ENCODE data around the gene ENOPH1. TPM values are rescaled to one million over a fixed set of nuclear protein-coding genes. Genes with fewer than 3 reads are reported as not detected.
A peak's percentile ranks its signal among the peaks of the same experiment; 100 is the strongest.

Gene ENOPH1
- total and polyA plus RNA-seq, 9 of the 15 experiments (the other 6 are each of a cell fraction or from before 2014, with no cell fraction given), result 29.8 to 71.4 (median 48.9) TPM

DNA sequence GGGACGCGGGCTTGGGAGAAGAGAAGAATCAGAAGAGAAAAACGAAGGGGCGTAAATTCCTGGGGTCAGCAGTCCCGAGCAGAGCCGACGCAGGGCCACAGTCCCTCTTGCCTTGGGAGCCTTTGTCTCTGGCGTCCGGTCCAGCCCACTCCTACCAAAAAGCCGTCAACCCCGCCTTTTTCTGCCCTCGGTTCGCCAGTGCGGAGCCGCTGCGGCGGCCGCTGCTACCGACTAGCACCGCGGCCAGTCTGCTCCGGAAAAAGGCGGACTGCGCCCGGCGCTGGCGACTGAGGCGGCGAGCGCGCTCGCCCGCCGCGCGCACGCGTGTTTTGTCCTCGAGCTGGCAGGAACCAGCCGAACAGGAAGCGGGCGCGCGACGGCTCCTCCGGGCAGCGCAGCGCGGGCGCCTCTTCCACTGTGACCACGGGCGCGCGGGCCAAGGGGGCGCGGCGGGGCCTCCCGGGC lies 630 bp upstream of the ENOPH1 start (continued):
- TF ChIP-seq ASH1L (IDR thresholded peaks at IDR 0.05; ENCODE audit: borderline replicate concordance, low read depth, partially characterized antibody) (no peak), NR2C1 (IDR thresholded peaks at IDR 0.05) (no peak), NR2C1 (tag; IDR thresholded peaks at IDR 0.05) (no peak), CEBPB (tag; IDR thresholded peaks at IDR 0.05) (no peak), ATF1 (CRISPR knock-in tag; IDR thresholded peaks at IDR 0.05) (no peak), ATF1 (tag; IDR thresholded peaks at IDR 0.05) (no peak; the same call in 1 of the 2 replicates), SIX5 (IDR thresholded peaks at IDR 0.05; ENCODE audit: borderline replicate concordance in 1 of 2, insufficient read depth in 1 of 2, low read depth in 1 of 2, low read length in 2 of 2) (no peak), KDM2B (CRISPR knock-in tag; IDR thresholded peaks at IDR 0.05) (no peak), GABPB2 (CRISPR knock-in tag; conservative IDR thresholded peaks at IDR 0.05) (no peak), ZZZ3 (IDR thresholded peaks at IDR 0.05) (no peak), RBM39 (optimal IDR thresholded peaks at IDR 0.05; ENCODE audit: low read depth, low read length) (no peak), MCM2 (IDR thresholded peaks at IDR 0.05; ENCODE audit: low read depth) (no peak), ZNF785 (CRISPR knock-in tag; IDR thresholded peaks at IDR 0.05) (no peak), ZNF586 (CRISPR knock-in tag; conservative IDR thresholded peaks at IDR 0.05) (no peak), ADNP (tag; IDR thresholded peaks at IDR 0.05) (no peak), MED1 (CRISPR knock-in tag; IDR thresholded peaks at IDR 0.05; ENCODE audit: borderline replicate concordance) (no peak), FOXM1 (IDR thresholded peaks at IDR 0.05; ENCODE audit: low read depth) (no peak), FOXM1 (CRISPR knock-in tag; IDR thresholded peaks at IDR 0.05; ENCODE audit: low read depth) (no peak), TAF7 (tag; IDR thresholded peaks at IDR 0.05) (peak; percentile 80), ZKSCAN8 (CRISPR knock-in tag; IDR thresholded peaks at IDR 0.05) (no peak), PYGO2 (tag; IDR thresholded peaks at IDR 0.05) (no peak), NELFE (IDR thresholded peaks at IDR 0.05; ENCODE audit: insufficient read depth, insufficient read length) (no peak), ZNF239 (CRISPR knock-in tag; IDR thresholded peaks at IDR 0.05) (no peak)
- TF ChIP-seq, protein P1, sequence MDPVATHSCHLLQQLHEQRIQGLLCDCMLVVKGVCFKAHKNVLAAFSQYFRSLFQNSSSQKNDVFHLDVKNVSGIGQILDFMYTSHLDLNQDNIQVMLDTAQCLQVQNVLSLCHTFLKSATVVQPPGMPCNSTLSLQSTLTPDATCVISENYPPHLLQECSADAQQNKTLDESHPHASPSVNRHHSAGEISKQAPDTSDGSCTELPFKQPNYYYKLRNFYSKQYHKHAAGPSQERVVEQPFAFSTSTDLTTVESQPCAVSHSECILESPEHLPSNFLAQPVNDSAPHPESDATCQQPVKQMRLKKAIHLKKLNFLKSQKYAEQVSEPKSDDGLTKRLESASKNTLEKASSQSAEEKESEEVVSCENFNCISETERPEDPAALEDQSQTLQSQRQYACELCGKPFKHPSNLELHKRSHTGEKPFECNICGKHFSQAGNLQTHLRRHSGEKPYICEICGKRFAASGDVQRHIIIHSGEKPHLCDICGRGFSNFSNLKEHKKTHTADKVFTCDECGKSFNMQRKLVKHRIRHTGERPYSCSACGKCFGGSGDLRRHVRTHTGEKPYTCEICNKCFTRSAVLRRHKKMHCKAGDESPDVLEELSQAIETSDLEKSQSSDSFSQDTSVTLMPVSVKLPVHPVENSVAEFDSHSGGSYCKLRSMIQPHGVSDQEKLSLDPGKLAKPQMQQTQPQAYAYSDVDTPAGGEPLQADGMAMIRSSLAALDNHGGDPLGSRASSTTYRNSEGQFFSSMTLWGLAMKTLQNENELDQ (CRISPR knock-in tag; IDR thresholded peaks at IDR 0.05; ENCODE audit: borderline replicate concordance), result no peak
- TF ChIP-seq, protein P2, sequence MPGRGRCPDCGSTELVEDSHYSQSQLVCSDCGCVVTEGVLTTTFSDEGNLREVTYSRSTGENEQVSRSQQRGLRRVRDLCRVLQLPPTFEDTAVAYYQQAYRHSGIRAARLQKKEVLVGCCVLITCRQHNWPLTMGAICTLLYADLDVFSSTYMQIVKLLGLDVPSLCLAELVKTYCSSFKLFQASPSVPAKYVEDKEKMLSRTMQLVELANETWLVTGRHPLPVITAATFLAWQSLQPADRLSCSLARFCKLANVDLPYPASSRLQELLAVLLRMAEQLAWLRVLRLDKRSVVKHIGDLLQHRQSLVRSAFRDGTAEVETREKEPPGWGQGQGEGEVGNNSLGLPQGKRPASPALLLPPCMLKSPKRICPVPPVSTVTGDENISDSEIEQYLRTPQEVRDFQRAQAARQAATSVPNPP (IDR thresholded peaks at IDR 0.05; ENCODE audit: borderline replicate concordance, insufficient read depth, insufficient read length), result no peak
- TF ChIP-seq, protein P3, sequence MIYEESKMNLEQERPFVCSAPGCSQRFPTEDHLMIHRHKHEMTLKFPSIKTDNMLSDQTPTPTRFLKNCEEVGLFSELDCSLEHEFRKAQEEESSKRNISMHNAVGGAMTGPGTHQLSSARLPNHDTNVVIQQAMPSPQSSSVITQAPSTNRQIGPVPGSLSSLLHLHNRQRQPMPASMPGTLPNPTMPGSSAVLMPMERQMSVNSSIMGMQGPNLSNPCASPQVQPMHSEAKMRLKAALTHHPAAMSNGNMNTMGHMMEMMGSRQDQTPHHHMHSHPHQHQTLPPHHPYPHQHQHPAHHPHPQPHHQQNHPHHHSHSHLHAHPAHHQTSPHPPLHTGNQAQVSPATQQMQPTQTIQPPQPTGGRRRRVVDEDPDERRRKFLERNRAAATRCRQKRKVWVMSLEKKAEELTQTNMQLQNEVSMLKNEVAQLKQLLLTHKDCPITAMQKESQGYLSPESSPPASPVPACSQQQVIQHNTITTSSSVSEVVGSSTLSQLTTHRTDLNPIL (CRISPR knock-in tag; IDR thresholded peaks at IDR 0.05), result no peak
- TF ChIP-seq, protein P4, sequence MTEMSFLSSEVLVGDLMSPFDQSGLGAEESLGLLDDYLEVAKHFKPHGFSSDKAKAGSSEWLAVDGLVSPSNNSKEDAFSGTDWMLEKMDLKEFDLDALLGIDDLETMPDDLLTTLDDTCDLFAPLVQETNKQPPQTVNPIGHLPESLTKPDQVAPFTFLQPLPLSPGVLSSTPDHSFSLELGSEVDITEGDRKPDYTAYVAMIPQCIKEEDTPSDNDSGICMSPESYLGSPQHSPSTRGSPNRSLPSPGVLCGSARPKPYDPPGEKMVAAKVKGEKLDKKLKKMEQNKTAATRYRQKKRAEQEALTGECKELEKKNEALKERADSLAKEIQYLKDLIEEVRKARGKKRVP (CRISPR knock-in tag; IDR thresholded peaks at IDR 0.05), result no peak
